H9 (cell line): ENCODE results near the gene CLEC16A. TPM values are rescaled to one million over a fixed set of nuclear protein-coding genes. Genes with fewer than 3 reads are reported as not detected.

Experiments used
- DNase-seq: peaks from one replicate; pipeline ENCODE4 v3.0.0-alpha.2; 2017
- H2AFZ ChIP-seq: one replicate; pipeline ENCODE4 v1.6.1; 2013; ENCODE audit warnings: mild to moderate bottlenecking, low read length, control low read depth, moderate library complexity
- H2AK5ac ChIP-seq: 2 replicates; pipeline ENCODE4 v1.6.1; 2013; ENCODE audit warnings: low read length, control low read depth, mixed read lengths; ENCODE audit not compliant: insufficient read length
- H2BK120ac ChIP-seq: one replicate; pipeline ENCODE4 v1.6.1; 2013; ENCODE audit warnings: low read depth, mild to moderate bottlenecking, low read length, control low read depth, inconsistent platforms; ENCODE audit not compliant: poor library complexity, severe bottlenecking
- H2BK12ac ChIP-seq: 2 replicates; pipeline ENCODE4 v1.6.1; 2013; ENCODE audit warnings: low read length, control low read depth, mixed read lengths, low read depth; ENCODE audit not compliant: insufficient read length
- H2BK15ac ChIP-seq: 2 replicates; pipeline ENCODE4 v1.6.1; 2013; ENCODE audit warnings: low read depth, low read length, control low read depth
- H2BK20ac ChIP-seq: one replicate; pipeline ENCODE4 v1.6.1; 2013; ENCODE audit warnings: low read depth, mild to moderate bottlenecking, low read length, control low read depth, inconsistent platforms; ENCODE audit not compliant: poor library complexity, severe bottlenecking
- H2BK5ac ChIP-seq: 2 replicates; pipeline ENCODE4 v1.6.1; 2013; ENCODE audit warnings: low read length, control low read depth, mixed read lengths; ENCODE audit not compliant: insufficient read length
- H3K14ac ChIP-seq: 2 replicates; pipeline ENCODE4 v1.6.1; 2013; ENCODE audit warnings: low read length, control low read depth; ENCODE audit not compliant: insufficient read depth
- H3K18ac ChIP-seq: 2 replicates; pipeline ENCODE4 v1.6.1; 2013; ENCODE audit warnings: low read depth, mild to moderate bottlenecking, mixed read lengths, low read length, control low read depth; ENCODE audit not compliant: insufficient read length
- H3K23ac ChIP-seq: 2 replicates; pipeline ENCODE4 v1.6.1; 2013; ENCODE audit warnings: low read length, control low read depth, mixed read lengths, low read depth; ENCODE audit not compliant: insufficient read length
- H3K23me2 ChIP-seq: 2 replicates; pipeline ENCODE4 v1.6.1; 2013; ENCODE audit warnings: low read depth, mild to moderate bottlenecking, mixed read lengths, low read length, control low read depth; ENCODE audit not compliant: insufficient read length, poor library complexity, severe bottlenecking
- H3K27ac ChIP-seq: 2 replicates; pipeline ENCODE4 v1.5.1; 2013; ENCODE audit warnings: low read length, control low read depth, mixed read lengths, low read depth; ENCODE audit not compliant: insufficient read length
- H3K27me3 ChIP-seq: 2 replicates; pipeline ENCODE4 v1.6.1; 2013; ENCODE audit warnings: low read length, control low read depth, inconsistent platforms; ENCODE audit not compliant: insufficient read depth
- H3K4ac ChIP-seq: 2 replicates; pipeline ENCODE4 v1.6.1; 2013; ENCODE audit warnings: low read depth, mild to moderate bottlenecking, control low read depth, inconsistent platforms, low read length, moderate library complexity
- H3K4me1 ChIP-seq: 2 replicates; pipeline ENCODE4 v1.6.1; 2013; ENCODE audit warnings: low read length, control low read depth, inconsistent platforms; ENCODE audit not compliant: insufficient read depth
- H3K4me2 ChIP-seq: 2 replicates; pipeline ENCODE4 v1.6.1; 2013; ENCODE audit warnings: low read length, control low read depth, mixed read lengths; ENCODE audit not compliant: insufficient read length, insufficient read depth
- H3K56ac ChIP-seq: 2 replicates; pipeline ENCODE4 v1.6.1; 2013; ENCODE audit warnings: low read depth, mild to moderate bottlenecking, mixed read lengths, low read length, control low read depth; ENCODE audit not compliant: insufficient read length
- H3K79me1 ChIP-seq: 2 replicates; pipeline ENCODE4 v1.6.1; 2013; ENCODE audit warnings: low read depth, mild to moderate bottlenecking, moderate library complexity, low read length, control low read depth, inconsistent platforms; ENCODE audit not compliant: insufficient read depth, poor library complexity, severe bottlenecking
- H3K79me2 ChIP-seq: 2 replicates; pipeline ENCODE4 v1.6.1; 2013; ENCODE audit warnings: low read length, control low read depth, inconsistent platforms; ENCODE audit not compliant: insufficient read depth
- H3K9ac ChIP-seq: 2 replicates; pipeline ENCODE4 v1.6.1; 2013; ENCODE audit warnings: low read length, control low read depth, mixed read lengths; ENCODE audit not compliant: insufficient read length; ENCODE audit errors: extremely low read depth
- H3K9me3 ChIP-seq: one replicate; pipeline ENCODE4 v1.6.1; 2013; ENCODE audit warnings: low read depth, low read length, inconsistent platforms; ENCODE audit not compliant: control insufficient read depth
- H3T11ph ChIP-seq: one replicate; pipeline ENCODE4 v1.6.1; 2013; ENCODE audit warnings: mild to moderate bottlenecking, low read length, control low read depth, inconsistent platforms
- H4K20me1 ChIP-seq: one replicate; pipeline ENCODE4 v1.6.1; 2013; ENCODE audit not compliant: control insufficient read depth, insufficient read length, insufficient read depth
- H4K5ac ChIP-seq: 2 replicates; pipeline ENCODE4 v1.6.1; 2013; ENCODE audit warnings: low read depth, mild to moderate bottlenecking, mixed read lengths, low read length, control low read depth; ENCODE audit not compliant: insufficient read length
- H4K8ac ChIP-seq: replicated peaks from 2 replicates; pipeline ENCODE4 v1.6.1; 2013; ENCODE audit warnings: low read length, control low read depth, mixed read lengths, low read depth; ENCODE audit not compliant: insufficient read length
- H4K91ac ChIP-seq: 2 replicates; pipeline ENCODE4 v1.6.1; 2013; ENCODE audit warnings: low read depth, mild to moderate bottlenecking, moderate library complexity, mixed read lengths, low read length, control low read depth; ENCODE audit not compliant: insufficient read length
- H3K27ac Mint-ChIP-seq, 3 experiments: 2 replicates in 2 of 3; 3 replicates in 1 of 3; pipeline ENCODE4 v1.8.0; 2020 to 2021; ENCODE audit warnings: mixed read lengths in 3 of 3, mild to moderate bottlenecking in 1 of 3, moderate library complexity in 1 of 3
- H3K27me3 Mint-ChIP-seq: 2 replicates; pipeline ENCODE4 v1.8.0; 2021; ENCODE audit warnings: low read depth, mild to moderate bottlenecking, moderate library complexity, mixed read lengths
- H3K36me3 Mint-ChIP-seq, 3 experiments: 2 replicates in 2 of 3; 3 replicates in 1 of 3; pipeline ENCODE4 v1.8.0; 2020 to 2021; ENCODE audit warnings: low read depth in 3 of 3, mixed read lengths in 3 of 3; ENCODE audit not compliant: insufficient read depth in 1 of 3
- H3K4me1 Mint-ChIP-seq, 2 experiments: 2 replicates each; pipeline ENCODE4 v1.8.0; 2020; ENCODE audit warnings: mixed read lengths in 2 of 2
- H3K4me3 Mint-ChIP-seq, 2 experiments: 2 replicates in 1 of 2; 3 replicates in 1 of 2; pipeline ENCODE4 v1.8.0; 2020 to 2021; ENCODE audit warnings: mild to moderate bottlenecking in 2 of 2, mixed read lengths in 2 of 2, moderate library complexity in 1 of 2
- H3K9me3 Mint-ChIP-seq, 2 experiments: 2 replicates in 1 of 2; 3 replicates in 1 of 2; pipeline ENCODE4 v1.8.0; 2020; ENCODE audit warnings: mild to moderate bottlenecking in 2 of 2, mixed read lengths in 2 of 2, moderate library complexity in 1 of 2
- WGBS: extraction: QIAGEN DNeasy Blood & Tissue Kit; methylation state at CpG from one replicate; pipeline ENCODE4 v1.1.7; 2013; ENCODE audit warnings: missing lambda C conversion rate, low lambda C conversion rate, mixed read lengths; ENCODE audit not compliant: insufficient read length; ENCODE audit errors: extremely low coverage; 5-methylcytosine and 5-hydroxymethylcytosine counted together
- total RNA-seq: library from RNA; stranded (reverse); gene quantifications from 2 replicates; pipeline ENCODE4 v1.2.1, GENCODE V29; 2021
- TF ChIP-seq, protein P1 (sequence below): fragments of 200-600 bp; sonication (generic); conservative IDR thresholded peaks from 3 replicates; pipeline ENCODE4 v1.8.0; 2021; ENCODE audit warnings: antibody characterized with exemption, mild to moderate bottlenecking

CLEC16A gene
- total RNA-seq, 1 experiment from 2014 or later: 15.2 TPM

DNA sequence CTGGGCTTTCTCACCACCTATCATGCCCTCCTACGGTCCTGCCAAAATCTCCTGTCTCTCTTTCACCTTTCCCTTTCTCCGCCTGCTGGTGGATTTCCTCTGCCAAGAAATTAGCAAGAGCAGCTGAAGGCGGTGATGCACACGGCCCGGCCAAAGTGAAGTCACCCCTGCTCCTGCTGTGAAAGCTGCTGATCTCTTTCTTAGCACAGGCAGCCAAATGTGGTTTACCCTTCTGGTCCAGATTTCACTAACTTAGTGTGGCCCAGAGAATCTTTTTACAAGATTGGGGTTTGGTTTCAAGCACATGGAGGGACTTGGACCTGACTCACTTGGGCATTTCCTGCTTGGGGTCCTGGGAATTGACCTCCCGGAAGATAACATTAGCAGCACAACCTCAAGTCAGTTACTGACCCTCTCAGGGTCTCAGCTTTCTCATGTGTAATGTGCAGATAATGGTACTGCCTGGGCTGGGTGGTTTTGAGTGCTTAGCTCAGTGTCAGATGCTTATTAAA is 155.9 kb downstream of the CLEC16A start:
- Mint-ChIP-seq H3K27me3 (no peaks in the 10 kb centered on the region), H3K9me3 (no peaks in the 10 kb centered on the region), H3K27ac (peak overlapping the region; percentile 37 to 93 (median 78); a peak in 5 of 7 replicates), H3K4me3 (no peak overlapping the region), H3K4me1 (peaks cover 14 to 22% of the 10 kb centered on the region in 2 experiments), H3K36me3 (no peaks in the 10 kb centered on the region)
- Histone ChIP-seq H3K23me2 (no peaks in the 10 kb centered on the region), H4K91ac (no peak overlapping the region), H3K23ac (no peak overlapping the region), H4K5ac (no peak overlapping the region), H3K4ac (no peak overlapping the region), H3K27ac (no peak overlapping the region), H3K18ac (no peak overlapping the region), H3K27me3 (no peaks in the 10 kb centered on the region), H2AK5ac (no peak overlapping the region), H3K14ac (no peak overlapping the region), H2BK12ac (no peak overlapping the region), H2BK120ac (no peak overlapping the region), H3K9me3 (no peaks in the 10 kb centered on the region), H4K20me1 (peaks cover 2% of the 10 kb centered on the region), H2AFZ (no peak overlapping the region), H3K4me1 (no peaks in the 10 kb centered on the region; the same call in 1 of the 2 replicates), H3K56ac (no peak overlapping the region), H4K8ac (no peak overlapping the region), H3K9ac (no peak overlapping the region), H2BK15ac (no peak overlapping the region), H3K4me2 (no peak overlapping the region), H3K79me1 (no peaks in the 10 kb centered on the region), H3K79me2 (no peaks in the 10 kb centered on the region), H2BK5ac (no peak overlapping the region), H2BK20ac (no peak overlapping the region), H3T11ph (no peak overlapping the region)
- WGBS: no CpG with 5 or more reads among the region's 6 CpGs
- TF ChIP-seq, protein P1, sequence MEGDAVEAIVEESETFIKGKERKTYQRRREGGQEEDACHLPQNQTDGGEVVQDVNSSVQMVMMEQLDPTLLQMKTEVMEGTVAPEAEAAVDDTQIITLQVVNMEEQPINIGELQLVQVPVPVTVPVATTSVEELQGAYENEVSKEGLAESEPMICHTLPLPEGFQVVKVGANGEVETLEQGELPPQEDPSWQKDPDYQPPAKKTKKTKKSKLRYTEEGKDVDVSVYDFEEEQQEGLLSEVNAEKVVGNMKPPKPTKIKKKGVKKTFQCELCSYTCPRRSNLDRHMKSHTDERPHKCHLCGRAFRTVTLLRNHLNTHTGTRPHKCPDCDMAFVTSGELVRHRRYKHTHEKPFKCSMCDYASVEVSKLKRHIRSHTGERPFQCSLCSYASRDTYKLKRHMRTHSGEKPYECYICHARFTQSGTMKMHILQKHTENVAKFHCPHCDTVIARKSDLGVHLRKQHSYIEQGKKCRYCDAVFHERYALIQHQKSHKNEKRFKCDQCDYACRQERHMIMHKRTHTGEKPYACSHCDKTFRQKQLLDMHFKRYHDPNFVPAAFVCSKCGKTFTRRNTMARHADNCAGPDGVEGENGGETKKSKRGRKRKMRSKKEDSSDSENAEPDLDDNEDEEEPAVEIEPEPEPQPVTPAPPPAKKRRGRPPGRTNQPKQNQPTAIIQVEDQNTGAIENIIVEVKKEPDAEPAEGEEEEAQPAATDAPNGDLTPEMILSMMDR: peak; percentile 53
- DNase-seq: peak; percentile 53
